ENCODE measurements around the gene HRH2. TPM values are rescaled to one million over a fixed set of nuclear protein-coding genes. Genes with fewer than 3 reads are reported as not detected.

Gene HRH2
- total and polyA plus RNA-seq, 7 experiments from 2014 or later, result 5.0 to 26.3 (median 8.0) TPM

- no peak overlapping the region for H3K27ac Mint-ChIP-seq
- no peak for ATAC-seq
- intact Hi-C loops (cut with micrococcal nuclease), result no loop called here
- Histone ChIP-seq H3K9me3 (ENCODE audit: control insufficient read depth in 2 of 3, low read length in 3 of 3) (no peaks in the 10 kb centered on the region), H3K4me3 (ENCODE audit: low read length) (no peak overlapping the region), H3K36me3 (ENCODE audit: control insufficient read depth in 2 of 3, insufficient read depth in 3 of 3, low read length in 3 of 3) (no peaks in the 10 kb centered on the region), H3K27ac (ENCODE audit: low read depth, low read length) (no peak overlapping the region), H3K27me3 (ENCODE audit: control insufficient read depth in 2 of 2, insufficient read depth in 2 of 2, low read length in 2 of 2) (peaks cover 0 to 3% of the 10 kb centered on the region in 2 donors), H3K4me1 (ENCODE audit: control insufficient read depth in 2 of 2, insufficient read depth in 2 of 2, low read length in 2 of 2) (no peaks in the 10 kb centered on the region)
- peaks cover 26 to 62% (median 46%) of the 10 kb centered on the region in 5 donors for H3K27me3 Mint-ChIP-seq
- POLR2A ChIA-PET, result no interaction called here
- H3K4me1 Mint-ChIP-seq, result peaks cover 0 to 6% (median 0%) of the 10 kb centered on the region in 7 donors
- H3K9me3 Mint-ChIP-seq, result peaks cover 0 to 2% (median 0%) of the 10 kb centered on the region in 11 donors
- CTCF ChIA-PET, result no interaction called here
- DNase-seq, result no peak
- no peaks in the 10 kb centered on the region for H3K36me3 Mint-ChIP-seq
- H3K4me3 Mint-ChIP-seq, result no peak overlapping the region
Measured at GRCh38 chr5:175743676-175744210, 85.9 kb downstream of the HRH2 start.

- no peaks in the 10 kb centered on the region for H3K36me3 Mint-ChIP-seq
- H3K9me3 Mint-ChIP-seq, result no peaks in the 10 kb centered on the region
- Histone ChIP-seq H3K9me3 (ENCODE audit: control insufficient read depth in 2 of 3, low read length in 3 of 3) (no peaks in the 10 kb centered on the region), H3K4me1 (ENCODE audit: control insufficient read depth in 2 of 2, insufficient read depth in 2 of 2, low read length in 2 of 2) (no peaks in the 10 kb centered on the region), H3K36me3 (ENCODE audit: control insufficient read depth in 2 of 3, insufficient read depth in 3 of 3, low read length in 3 of 3) (no peaks in the 10 kb centered on the region), H3K27me3 (ENCODE audit: control insufficient read depth in 2 of 2, insufficient read depth in 2 of 2, low read length in 2 of 2) (no peaks in the 10 kb centered on the region), H3K27ac (ENCODE audit: low read depth, low read length) (no peak overlapping the region), H3K4me3 (ENCODE audit: low read length) (no peak overlapping the region)
- no peak overlapping the region for H3K4me3 Mint-ChIP-seq
- peaks cover 23 to 62% (median 43%) of the 10 kb centered on the region in 5 donors for H3K27me3 Mint-ChIP-seq
- H3K27ac Mint-ChIP-seq, result no peak overlapping the region
- intact Hi-C loops (cut with micrococcal nuclease), result no loop called here
- POLR2A ChIA-PET, result no interaction called here
- ATAC-seq (no peak), DNase-seq (no peak)
- CTCF ChIA-PET, result interaction anchor here (0.5 kb wide), 1 partner anchor 549 kb away, joined by 3 read pairs; no protein-coding TSS in a partner anchor
- H3K4me1 Mint-ChIP-seq, result peaks cover 0 to 6% (median 0%) of the 10 kb centered on the region in 7 donors
Measured at GRCh38 chr5:175745210-175745609, 87.3 kb downstream of the HRH2 start.

- Histone ChIP-seq H3K4me3 (ENCODE audit: low read length) (no peak overlapping the region), H3K36me3 (ENCODE audit: control insufficient read depth in 2 of 3, insufficient read depth in 3 of 3, low read length in 3 of 3) (no peaks in the 10 kb centered on the region), H3K4me1 (ENCODE audit: control insufficient read depth in 2 of 2, insufficient read depth in 2 of 2, low read length in 2 of 2) (no peaks in the 10 kb centered on the region), H3K27me3 (ENCODE audit: control insufficient read depth in 2 of 2, insufficient read depth in 2 of 2, low read length in 2 of 2) (no peaks in the 10 kb centered on the region), H3K9me3 (ENCODE audit: control insufficient read depth in 2 of 3, low read length in 3 of 3) (no peaks in the 10 kb centered on the region), H3K27ac (ENCODE audit: low read depth, low read length) (no peak overlapping the region)
- POLR2A ChIA-PET, result no interaction called here
- intact Hi-C loops (cut with micrococcal nuclease), result no loop called here
- ATAC-seq (no peak), DNase-seq (no peak)
- CTCF ChIA-PET, result no interaction called here
- peaks cover 0 to 6% (median 0%) of the 10 kb centered on the region in 7 donors for H3K4me1 Mint-ChIP-seq
- peaks cover 23 to 52% (median 28%) of the 10 kb centered on the region in 5 donors for H3K27me3 Mint-ChIP-seq
- H3K36me3 Mint-ChIP-seq, result no peaks in the 10 kb centered on the region
- H3K27ac Mint-ChIP-seq, result no peak overlapping the region
- H3K4me3 Mint-ChIP-seq, result no peak overlapping the region
- no peaks in the 10 kb centered on the region for H3K9me3 Mint-ChIP-seq
Measured at GRCh38 chr5:175746851-175747250, 89.0 kb downstream of the HRH2 start.

- no peaks in the 10 kb centered on the region for H3K4me1 ChIP-seq (ENCODE audit: control insufficient read depth in 2 of 2, insufficient read depth in 2 of 2, low read length in 2 of 2)
- Mint-ChIP-seq H3K9me3 (no peaks in the 10 kb centered on the region), H3K27ac (no peak overlapping the region), H3K4me1 (peaks cover 0 to 6% (median 0%) of the 10 kb centered on the region in 7 donors), H3K4me3 (no peak overlapping the region), H3K27me3 (peaks cover 24 to 47% (median 27%) of the 10 kb centered on the region in 5 donors), H3K36me3 (no peaks in the 10 kb centered on the region)
- CTCF ChIA-PET, result no interaction called here
- no peak overlapping the region for H3K4me3 ChIP-seq (ENCODE audit: low read length)
- H3K27ac ChIP-seq (ENCODE audit: low read depth, low read length), result no peak overlapping the region
- POLR2A ChIA-PET, result no interaction called here
- no peaks in the 10 kb centered on the region for H3K9me3 ChIP-seq (ENCODE audit: control insufficient read depth in 2 of 3, low read length in 3 of 3)
- intact Hi-C loops (cut with micrococcal nuclease), result no loop called here
- ATAC-seq (no peak), DNase-seq (no peak)
- no peaks in the 10 kb centered on the region for H3K36me3 ChIP-seq (ENCODE audit: control insufficient read depth in 2 of 3, insufficient read depth in 3 of 3, low read length in 3 of 3)
- no peaks in the 10 kb centered on the region for H3K27me3 ChIP-seq (ENCODE audit: control insufficient read depth in 2 of 2, insufficient read depth in 2 of 2, low read length in 2 of 2)
Measured at GRCh38 chr5:175747539-175748060, 89.7 kb downstream of the HRH2 start.

GRCh38 chr5:175748650-175749049 lies 90.8 kb downstream of the HRH2 start:
- H3K9me3 Mint-ChIP-seq, result no peaks in the 10 kb centered on the region
- no peak overlapping the region for H3K27ac Mint-ChIP-seq
- peaks cover 21 to 47% (median 28%) of the 10 kb centered on the region in 5 donors for H3K27me3 Mint-ChIP-seq
- H3K36me3 Mint-ChIP-seq, result no peaks in the 10 kb centered on the region
- ChIA-PET POLR2A (no interaction called here), CTCF (no interaction called here)
- no peak overlapping the region for H3K4me3 Mint-ChIP-seq
- no peak overlapping the region for H3K4me3 ChIP-seq (ENCODE audit: low read length)
- H3K9me3 ChIP-seq (ENCODE audit: control insufficient read depth in 2 of 3, low read length in 3 of 3), result no peaks in the 10 kb centered on the region
- H3K36me3 ChIP-seq (ENCODE audit: control insufficient read depth in 2 of 3, insufficient read depth in 3 of 3, low read length in 3 of 3), result no peaks in the 10 kb centered on the region
- ATAC-seq, result no peak
- peaks cover 0 to 6% (median 0%) of the 10 kb centered on the region in 7 donors for H3K4me1 Mint-ChIP-seq
- no peaks in the 10 kb centered on the region for H3K4me1 ChIP-seq (ENCODE audit: control insufficient read depth in 2 of 2, insufficient read depth in 2 of 2, low read length in 2 of 2)
- no peaks in the 10 kb centered on the region for H3K27me3 ChIP-seq (ENCODE audit: control insufficient read depth in 2 of 2, insufficient read depth in 2 of 2, low read length in 2 of 2)
- DNase-seq, result no peak
- H3K27ac ChIP-seq (ENCODE audit: low read depth, low read length), result no peak overlapping the region
- intact Hi-C loops (cut with micrococcal nuclease), result no loop called here

GRCh38 chr5:175749591-175749990 lies 91.7 kb downstream of the HRH2 start:
- intact Hi-C loops (cut with micrococcal nuclease), result no loop called here
- DNase-seq (no peak), ATAC-seq (no peak)
- Mint-ChIP-seq H3K27me3 (peaks cover 26 to 47% (median 32%) of the 10 kb centered on the region in 5 donors), H3K9me3 (peaks cover 0 to 4% (median 0%) of the 10 kb centered on the region in 11 donors), H3K36me3 (peaks cover 0 to 4% (median 0%) of the 10 kb centered on the region in 5 donors), H3K4me3 (no peak overlapping the region), H3K4me1 (peaks cover 0 to 6% (median 0%) of the 10 kb centered on the region in 7 donors), H3K27ac (no peak overlapping the region)
- CTCF ChIA-PET, result no interaction called here
- no peaks in the 10 kb centered on the region for H3K9me3 ChIP-seq (ENCODE audit: control insufficient read depth in 2 of 3, low read length in 3 of 3)
- POLR2A ChIA-PET, result no interaction called here
- no peaks in the 10 kb centered on the region for H3K36me3 ChIP-seq (ENCODE audit: control insufficient read depth in 2 of 3, insufficient read depth in 3 of 3, low read length in 3 of 3)
- no peaks in the 10 kb centered on the region for H3K4me1 ChIP-seq (ENCODE audit: control insufficient read depth in 2 of 2, insufficient read depth in 2 of 2, low read length in 2 of 2)
- no peaks in the 10 kb centered on the region for H3K27me3 ChIP-seq (ENCODE audit: control insufficient read depth in 2 of 2, insufficient read depth in 2 of 2, low read length in 2 of 2)
- no peak overlapping the region for H3K27ac ChIP-seq (ENCODE audit: low read depth, low read length)
- H3K4me3 ChIP-seq (ENCODE audit: low read length), result no peak overlapping the region

- ChIA-PET CTCF (no interaction called here), POLR2A (no interaction called here)
- Histone ChIP-seq H3K4me1 (ENCODE audit: control insufficient read depth in 2 of 2, insufficient read depth in 2 of 2, low read length in 2 of 2) (no peaks in the 10 kb centered on the region), H3K27ac (ENCODE audit: low read depth, low read length) (no peak overlapping the region), H3K9me3 (ENCODE audit: control insufficient read depth in 2 of 3, low read length in 3 of 3) (no peaks in the 10 kb centered on the region), H3K36me3 (ENCODE audit: control insufficient read depth in 2 of 3, insufficient read depth in 3 of 3, low read length in 3 of 3) (no peaks in the 10 kb centered on the region), H3K4me3 (ENCODE audit: low read length) (no peak overlapping the region), H3K27me3 (ENCODE audit: control insufficient read depth in 2 of 2, insufficient read depth in 2 of 2, low read length in 2 of 2) (no peaks in the 10 kb centered on the region)
- H3K27me3 Mint-ChIP-seq, result peaks cover 27 to 51% (median 39%) of the 10 kb centered on the region in 5 donors
- intact Hi-C loops (cut with micrococcal nuclease), result no loop called here
- no peak overlapping the region for H3K27ac Mint-ChIP-seq
- no peak overlapping the region for H3K4me3 Mint-ChIP-seq
- H3K9me3 Mint-ChIP-seq, result peaks cover 0 to 4% (median 0%) of the 10 kb centered on the region in 11 donors
- peaks cover 0 to 6% (median 0%) of the 10 kb centered on the region in 7 donors for H3K4me1 Mint-ChIP-seq
- DNase-seq, result no peak
- H3K36me3 Mint-ChIP-seq, result peaks cover 0 to 5% (median 4%) of the 10 kb centered on the region in 5 donors
- no peak for ATAC-seq
Measured at GRCh38 chr5:175750511-175750931, 92.7 kb downstream of the HRH2 start.
